ENCODE data around the gene STK26. TPM values are rescaled to one million over a fixed set of nuclear protein-coding genes. Genes with fewer than 3 reads are reported as not detected.
"Not testable (repeated sequence)": the region's sequence is repeated elsewhere in the genome, so short reads cannot be mapped to it uniquely, and the experiment has no call there.

STK26 gene
- polyA plus RNA-seq, 3 donors, result 11.7 to 25.1 (median 22.2) TPM

DNA sequence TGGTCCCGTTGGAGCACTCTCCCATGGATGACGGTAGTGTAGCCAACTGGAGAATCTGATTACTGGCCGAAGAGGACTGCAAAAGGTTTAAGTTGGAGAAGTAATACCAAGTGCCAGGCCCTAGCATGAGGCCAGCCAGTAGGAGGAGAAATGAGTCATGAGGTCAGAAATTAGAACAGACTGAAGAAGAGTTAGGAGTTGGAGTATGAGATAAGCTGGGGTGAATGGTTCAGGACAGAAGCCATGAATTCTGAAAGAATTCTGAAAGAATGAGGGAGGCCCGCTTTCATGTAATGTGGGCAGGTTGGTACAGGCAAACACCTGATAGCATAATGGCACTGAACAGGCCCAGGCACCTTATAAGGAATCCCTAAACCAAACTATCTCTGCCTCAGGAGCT is 18.4 kb upstream of the STK26 start:
- H3K27me3 Mint-ChIP-seq (ENCODE audit: low read depth in 3 of 3), result peaks cover 0 to 11% (median 1%) of the 10 kb centered on the region in 3 donors
- WGBS (ENCODE audit: insufficient coverage), result 93% methylated on average over 3 of the region's 4 CpGs
- Histone ChIP-seq H3K9me3 (replicated peaks in 1 of 2; ENCODE audit: control insufficient read depth in 1 of 2, insufficient read depth in 1 of 2, low read length in 2 of 2) (no peaks in the 10 kb centered on the region), H3K4me2 (replicated peaks; ENCODE audit: extremely low read depth, low read length, poor library complexity, severe bottlenecking) (no peak overlapping the region), H3K36me3 (replicated peaks in 1 of 2; ENCODE audit: control insufficient read depth in 1 of 2, insufficient read depth in 2 of 2, low read length in 2 of 2) (no peaks in the 10 kb centered on the region), H3K9ac (ENCODE audit: insufficient read depth, low read length, poor library complexity, severe bottlenecking) (no peak overlapping the region), H3K4me3 (replicated peaks in 1 of 3; ENCODE audit: low read depth in 2 of 3, low read length in 3 of 3) (no peak overlapping the region), H3K27me3 (ENCODE audit: control insufficient read depth in 2 of 2, insufficient read depth in 2 of 2, low read length in 2 of 2) (peaks cover 0 to 28% of the 10 kb centered on the region in 2 donors), H3K27ac (ENCODE audit: low read depth in 1 of 2, low read length in 2 of 2) (no peak overlapping the region), H2AFZ (ENCODE audit: insufficient read depth, low read depth, low read length, poor library complexity, severe bottlenecking) (no peak overlapping the region), H4K20me1 (ENCODE audit: insufficient read depth, low read length) (no peaks in the 10 kb centered on the region), H3K79me2 (ENCODE audit: insufficient read depth, low read length) (no peaks in the 10 kb centered on the region), H3K4me1 (ENCODE audit: control insufficient read depth in 1 of 2, insufficient read depth in 2 of 2, low read length in 2 of 2) (peaks cover 2 to 13% of the 10 kb centered on the region in 2 donors)
- H3K9me3 Mint-ChIP-seq, result no peaks in the 10 kb centered on the region
- no peaks in the 10 kb centered on the region for H3K36me3 Mint-ChIP-seq
- peak overlapping the region in 1 of 7 donors; percentile 18 for H3K27ac Mint-ChIP-seq
- peaks cover 24% of the 10 kb centered on the region for H3K4me1 Mint-ChIP-seq
- DNase-seq, result no peak
- TF ChIP-seq, protein P1, sequence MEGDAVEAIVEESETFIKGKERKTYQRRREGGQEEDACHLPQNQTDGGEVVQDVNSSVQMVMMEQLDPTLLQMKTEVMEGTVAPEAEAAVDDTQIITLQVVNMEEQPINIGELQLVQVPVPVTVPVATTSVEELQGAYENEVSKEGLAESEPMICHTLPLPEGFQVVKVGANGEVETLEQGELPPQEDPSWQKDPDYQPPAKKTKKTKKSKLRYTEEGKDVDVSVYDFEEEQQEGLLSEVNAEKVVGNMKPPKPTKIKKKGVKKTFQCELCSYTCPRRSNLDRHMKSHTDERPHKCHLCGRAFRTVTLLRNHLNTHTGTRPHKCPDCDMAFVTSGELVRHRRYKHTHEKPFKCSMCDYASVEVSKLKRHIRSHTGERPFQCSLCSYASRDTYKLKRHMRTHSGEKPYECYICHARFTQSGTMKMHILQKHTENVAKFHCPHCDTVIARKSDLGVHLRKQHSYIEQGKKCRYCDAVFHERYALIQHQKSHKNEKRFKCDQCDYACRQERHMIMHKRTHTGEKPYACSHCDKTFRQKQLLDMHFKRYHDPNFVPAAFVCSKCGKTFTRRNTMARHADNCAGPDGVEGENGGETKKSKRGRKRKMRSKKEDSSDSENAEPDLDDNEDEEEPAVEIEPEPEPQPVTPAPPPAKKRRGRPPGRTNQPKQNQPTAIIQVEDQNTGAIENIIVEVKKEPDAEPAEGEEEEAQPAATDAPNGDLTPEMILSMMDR (IDR thresholded peaks at IDR 0.05), result peak; percentile 10
- no peak overlapping the region for H3K4me3 Mint-ChIP-seq
- intact Hi-C loops (cut with micrococcal nuclease), result no loop called here

DNA sequence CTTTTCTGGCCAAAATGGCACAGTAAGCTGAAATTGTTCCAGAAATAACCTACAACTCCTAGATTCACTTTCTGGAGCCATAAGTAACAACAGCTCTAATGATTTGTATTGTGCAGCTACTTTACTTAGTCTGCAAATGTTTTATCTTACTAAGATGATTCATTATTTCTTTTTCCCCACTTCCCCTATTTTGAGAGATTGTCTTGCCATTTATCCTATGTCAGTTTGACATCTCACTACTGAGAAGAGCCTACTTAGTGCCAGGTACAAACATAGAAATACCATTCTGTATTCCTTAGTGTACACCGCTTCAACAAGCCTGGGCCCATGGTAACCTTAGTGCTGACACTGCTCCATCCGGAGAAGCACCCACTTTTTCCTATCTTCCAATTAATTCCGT is 13.8 kb upstream of the STK26 start:
- TF ChIP-seq, protein P1 (IDR thresholded peaks at IDR 0.05), result no peak
- H3K4me2 ChIP-seq (replicated peaks; ENCODE audit: extremely low read depth, low read length, poor library complexity, severe bottlenecking), result no peak overlapping the region
- H3K9ac ChIP-seq (ENCODE audit: insufficient read depth, low read length, poor library complexity, severe bottlenecking), result no peak overlapping the region
- Mint-ChIP-seq H3K36me3 (no peaks in the 10 kb centered on the region), H3K4me3 (no peak overlapping the region), H3K4me1 (peaks cover 22% of the 10 kb centered on the region), H3K9me3 (peaks cover 0 to 3% (median 0%) of the 10 kb centered on the region in 7 donors), H3K27ac (no peak overlapping the region), H3K27me3 (ENCODE audit: low read depth in 3 of 3) (peaks cover 0 to 11% (median 0%) of the 10 kb centered on the region in 3 donors)
- 100% methylated on average over 2 of the region's 3 CpGs for WGBS (ENCODE audit: insufficient coverage)
- no peak overlapping the region for H2AFZ ChIP-seq (ENCODE audit: insufficient read depth, low read depth, low read length, poor library complexity, severe bottlenecking)
- no peak overlapping the region for H3K27ac ChIP-seq (ENCODE audit: low read depth in 1 of 2, low read length in 2 of 2)
- H3K9me3 ChIP-seq (replicated peaks in 1 of 2; ENCODE audit: control insufficient read depth in 1 of 2, insufficient read depth in 1 of 2, low read length in 2 of 2), result no peaks in the 10 kb centered on the region
- DNase-seq, result no peak
- H3K36me3 ChIP-seq (replicated peaks in 1 of 2; ENCODE audit: control insufficient read depth in 1 of 2, insufficient read depth in 2 of 2, low read length in 2 of 2), result no peaks in the 10 kb centered on the region
- peaks cover 0 to 28% of the 10 kb centered on the region in 2 donors for H3K27me3 ChIP-seq (ENCODE audit: control insufficient read depth in 2 of 2, insufficient read depth in 2 of 2, low read length in 2 of 2)
- no peak overlapping the region for H3K4me3 ChIP-seq (replicated peaks in 1 of 3; ENCODE audit: low read depth in 2 of 3, low read length in 3 of 3)
- H3K79me2 ChIP-seq (ENCODE audit: insufficient read depth, low read length), result no peaks in the 10 kb centered on the region
- intact Hi-C loops (cut with micrococcal nuclease), result no loop called here
- H3K4me1 ChIP-seq (ENCODE audit: control insufficient read depth in 1 of 2, insufficient read depth in 2 of 2, low read length in 2 of 2), result peaks cover 2 to 12% of the 10 kb centered on the region in 2 donors
- H4K20me1 ChIP-seq (ENCODE audit: insufficient read depth, low read length), result no peaks in the 10 kb centered on the region

DNA sequence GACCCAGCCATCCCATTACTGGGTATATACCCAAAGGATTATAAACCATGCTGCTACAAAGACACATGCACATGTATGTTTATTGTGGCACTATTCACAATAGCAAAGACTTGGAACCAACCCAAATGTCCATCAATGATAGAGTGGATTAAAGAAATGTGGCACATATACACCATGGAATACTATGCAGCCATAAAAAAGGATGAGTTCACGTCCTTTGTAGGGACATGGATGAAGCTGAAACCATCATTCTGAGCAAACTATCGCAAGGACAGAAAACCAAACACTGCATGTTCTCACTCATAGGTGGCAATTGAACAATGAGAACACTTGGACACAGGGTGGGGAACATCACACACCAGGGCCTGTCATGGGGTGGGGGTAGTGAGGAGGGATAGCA is 12.9 kb upstream of the STK26 start:
- H3K4me2 ChIP-seq (replicated peaks; ENCODE audit: extremely low read depth, low read length, poor library complexity, severe bottlenecking); DNase-seq; H3K27ac ChIP-seq (ENCODE audit: low read depth in 1 of 2, low read length in 2 of 2); H3K27me3 Mint-ChIP-seq (ENCODE audit: low read depth in 3 of 3); H3K79me2 ChIP-seq (ENCODE audit: insufficient read depth, low read length); H2AFZ ChIP-seq (ENCODE audit: insufficient read depth, low read depth, low read length, poor library complexity, severe bottlenecking); H3K9ac ChIP-seq (ENCODE audit: insufficient read depth, low read length, poor library complexity, severe bottlenecking); H3K27ac Mint-ChIP-seq; H3K9me3 ChIP-seq (replicated peaks in 1 of 2; ENCODE audit: control insufficient read depth in 1 of 2, insufficient read depth in 1 of 2, low read length in 2 of 2); intact Hi-C loops (cut with micrococcal nuclease); H3K36me3 Mint-ChIP-seq; H3K4me3 Mint-ChIP-seq; H3K4me3 ChIP-seq (replicated peaks in 1 of 3; ENCODE audit: low read depth in 2 of 3, low read length in 3 of 3); H3K36me3 ChIP-seq (replicated peaks in 1 of 2; ENCODE audit: control insufficient read depth in 1 of 2, insufficient read depth in 2 of 2, low read length in 2 of 2); H3K9me3 Mint-ChIP-seq; H4K20me1 ChIP-seq (ENCODE audit: insufficient read depth, low read length): not testable (repeated sequence)
- peaks cover 20% of the 10 kb centered on the region for H3K4me1 Mint-ChIP-seq
- Histone ChIP-seq H3K4me1 (ENCODE audit: control insufficient read depth in 1 of 2, insufficient read depth in 2 of 2, low read length in 2 of 2) (peaks cover 2 to 12% of the 10 kb centered on the region in 2 donors), H3K27me3 (ENCODE audit: control insufficient read depth in 2 of 2, insufficient read depth in 2 of 2, low read length in 2 of 2) (peaks cover 0 to 22% of the 10 kb centered on the region in 2 donors)
- WGBS (ENCODE audit: insufficient coverage), result no CpG with 5 or more reads among the region's 2 CpGs

All from CD14-positive monocyte (primary cell).